Stimulated activated CD8-positive, alpha-beta memory T cell treated with anti-CD3 and anti-CD28 coated beads, Interleukin-7, amount 100 ng/mL, for 24 hours (primary cell): Measurements from ENCODE around the gene CAPN9.
"Not testable (repeated sequence)": the region's sequence is repeated elsewhere in the genome, so short reads cannot be mapped to it uniquely, and the experiment has no call there.

ENCODE experiments used
- DNase-seq: peaks from one replicate; pipeline ENCODE4 v3.0.0-alpha.2; 2020; ENCODE audit warnings: low read depth

CAPN9 gene

GRCh38 chr1:230747127-230747730 is at the start of gene CAPN9:
TSS of gene CAPN9 (plus strand) at chr1:230747388. CDS start at chr1:230747497, 109 bp downstream.
- DNase-seq: no peak

DNA sequence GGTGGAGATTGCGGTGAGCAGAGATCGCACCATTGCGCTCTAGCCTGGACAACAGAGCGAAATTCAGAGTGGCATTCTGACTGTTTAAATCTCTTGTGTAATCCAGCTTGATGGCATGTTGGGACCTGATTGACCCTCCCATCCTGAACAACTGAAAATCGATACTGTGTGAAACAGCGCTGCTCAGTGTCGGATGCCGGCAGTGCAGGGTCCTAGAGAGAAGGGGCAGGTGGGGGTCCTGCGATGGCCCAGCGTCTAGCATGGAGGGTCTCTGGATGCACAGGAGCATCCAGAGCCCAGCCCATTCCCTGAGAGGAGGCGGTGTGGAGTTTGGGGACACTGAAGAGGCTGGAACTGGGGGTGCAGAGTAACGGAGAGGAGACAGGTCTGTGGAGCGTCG is 49.1 kb upstream of the CAPN9 start:
- DNase-seq: no peak

- DNase-seq: not testable (repeated sequence)
Measured at GRCh38 chr1:230698964-230699363, 48.2 kb upstream of the CAPN9 start.

- no peak for DNase-seq
Measured at GRCh38 chr1:230699716-230700115, 47.5 kb upstream of the CAPN9 start.

DNA sequence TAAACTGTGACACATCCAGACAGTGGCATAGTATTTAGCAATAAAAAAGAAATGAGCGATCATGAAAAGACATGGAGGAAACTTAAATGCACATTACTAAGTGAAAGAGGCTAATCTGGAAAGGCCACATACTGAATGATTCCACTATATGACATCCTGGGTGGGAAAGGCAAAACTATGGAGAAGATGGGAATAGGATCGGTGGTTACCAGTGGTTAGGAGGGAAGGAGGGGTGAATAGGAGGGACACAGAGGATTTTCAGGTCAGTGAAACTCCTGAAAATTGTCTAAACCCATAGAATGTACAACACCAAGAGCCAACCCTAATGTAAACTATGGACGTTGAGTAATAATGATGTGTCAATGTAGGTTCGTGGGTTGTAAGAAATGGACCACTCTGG is 47.1 kb upstream of the CAPN9 start:
- no peak for DNase-seq

GRCh38 chr1:230701434-230701833 is 45.8 kb upstream of the CAPN9 start:
- no peak for DNase-seq

- no peak for DNase-seq
Measured at GRCh38 chr1:230701895-230702768, 45.1 kb upstream of the CAPN9 start.

DNA sequence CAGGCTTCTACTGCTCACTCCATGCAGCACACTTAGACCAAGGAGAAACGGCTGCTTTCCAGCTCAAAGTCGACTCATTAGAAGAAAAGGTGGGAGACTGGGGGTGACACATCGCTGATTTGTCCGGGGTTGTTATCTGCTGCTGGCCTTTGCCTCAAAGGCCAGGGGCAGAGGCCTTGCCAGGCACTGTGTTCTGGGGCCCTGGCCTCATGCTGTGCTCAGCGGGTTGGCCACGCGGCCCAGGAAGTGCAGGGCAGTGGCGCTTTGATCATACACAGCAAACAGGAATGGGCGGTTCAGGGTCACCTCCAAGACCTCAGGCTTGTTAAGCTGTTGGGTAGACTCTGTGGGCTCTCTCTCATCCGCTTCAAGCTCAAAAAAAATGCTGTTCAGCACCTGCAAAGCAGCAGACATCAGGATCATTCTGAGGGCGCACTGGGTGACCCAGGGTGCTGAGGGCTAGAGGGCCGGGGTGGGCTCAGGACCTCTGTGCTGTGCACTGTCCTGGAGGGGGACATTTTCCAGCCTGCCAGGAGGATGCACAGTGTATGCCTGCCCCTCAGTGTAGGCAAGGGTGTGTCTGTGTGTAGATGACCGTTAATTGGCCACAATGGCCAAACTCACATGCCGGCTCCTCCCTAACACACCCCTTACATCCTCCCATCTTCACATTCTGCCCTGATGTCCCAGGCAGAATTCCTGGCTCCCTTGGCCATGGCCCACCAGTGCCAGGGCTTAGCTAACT is 44.1 kb upstream of the CAPN9 start:
- DNase-seq: no peak

DNA sequence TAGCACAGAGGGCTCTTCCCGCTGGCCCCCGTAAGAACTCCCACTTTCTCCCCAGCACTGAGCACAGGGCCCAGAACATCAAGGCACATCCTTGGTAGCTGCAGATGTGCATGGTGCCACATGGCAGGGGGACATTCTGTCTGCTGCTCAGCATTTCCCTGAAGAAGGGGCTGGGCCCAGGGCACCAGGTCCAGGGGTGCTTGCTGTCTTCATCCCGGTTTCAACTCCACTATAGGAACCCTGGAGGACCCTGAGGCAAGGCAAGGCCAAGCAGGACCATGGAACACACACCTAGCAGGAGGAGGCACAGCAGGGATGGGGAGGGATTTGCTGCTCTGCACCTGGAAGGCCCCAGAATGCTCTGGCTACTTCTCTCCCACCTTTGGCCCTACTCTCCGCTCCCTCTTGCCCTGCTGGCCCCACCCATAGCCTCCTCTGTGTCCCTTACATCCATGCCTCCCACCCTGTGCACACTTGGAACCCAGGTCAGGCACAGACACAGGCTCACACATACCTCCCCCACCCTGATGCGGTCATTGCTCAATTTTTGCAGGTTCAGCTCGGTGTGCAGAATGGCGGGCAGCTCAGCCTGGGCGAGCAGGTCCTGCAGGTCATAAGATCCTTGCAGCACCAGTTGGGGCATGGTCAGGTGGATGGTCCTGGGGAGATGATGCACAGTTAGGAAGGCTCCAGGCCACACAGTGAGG is 43.4 kb upstream of the CAPN9 start:
- DNase-seq: no peak

- DNase-seq: no peak
Measured at GRCh38 chr1:230704830-230705229, 42.4 kb upstream of the CAPN9 start.

DNA sequence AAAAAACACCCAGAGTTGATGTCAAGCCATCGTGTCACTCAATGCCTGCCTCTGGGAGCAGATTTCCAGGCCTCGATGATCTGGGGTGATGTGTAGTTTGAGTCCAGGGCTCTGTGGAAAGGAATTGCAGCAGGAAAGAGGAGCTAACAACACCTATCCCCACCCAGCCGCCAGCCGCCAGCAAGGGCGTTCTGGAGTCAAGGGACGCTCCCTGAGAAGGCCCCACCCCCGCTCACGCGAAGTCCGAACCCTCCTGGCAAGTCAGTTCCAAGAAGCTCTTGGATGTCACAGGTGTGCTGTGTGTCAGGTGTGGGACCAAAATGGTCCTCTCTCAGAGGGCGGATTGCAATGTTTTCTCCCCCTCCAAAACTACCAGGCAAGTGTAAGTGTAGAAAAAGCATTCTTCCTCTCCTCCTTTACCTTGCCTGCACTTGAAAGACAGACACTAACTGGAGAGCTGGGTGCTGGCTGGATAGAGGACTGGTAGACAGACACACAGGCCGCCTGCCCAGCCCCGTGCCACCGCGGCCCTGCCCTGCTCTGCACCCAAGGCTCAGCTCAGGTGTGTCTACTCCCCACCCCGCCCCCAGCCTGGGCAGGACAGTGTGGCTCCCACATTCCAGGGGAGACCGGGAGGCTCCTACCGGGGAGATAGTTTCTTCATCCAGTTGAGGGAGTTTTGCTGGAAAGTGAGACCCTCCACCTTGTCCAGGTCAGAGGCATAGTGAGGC is 41.7 kb upstream of the CAPN9 start:
- no peak for DNase-seq

- no peak for DNase-seq
Measured at GRCh38 chr1:230706020-230706699, 41.0 kb upstream of the CAPN9 start.

- DNase-seq: no peak
Measured at GRCh38 chr1:230706887-230707731, 40.1 kb upstream of the CAPN9 start.

GRCh38 chr1:230707732-230708630 is 39.2 kb upstream of the CAPN9 start:
- no peak for DNase-seq

DNA sequence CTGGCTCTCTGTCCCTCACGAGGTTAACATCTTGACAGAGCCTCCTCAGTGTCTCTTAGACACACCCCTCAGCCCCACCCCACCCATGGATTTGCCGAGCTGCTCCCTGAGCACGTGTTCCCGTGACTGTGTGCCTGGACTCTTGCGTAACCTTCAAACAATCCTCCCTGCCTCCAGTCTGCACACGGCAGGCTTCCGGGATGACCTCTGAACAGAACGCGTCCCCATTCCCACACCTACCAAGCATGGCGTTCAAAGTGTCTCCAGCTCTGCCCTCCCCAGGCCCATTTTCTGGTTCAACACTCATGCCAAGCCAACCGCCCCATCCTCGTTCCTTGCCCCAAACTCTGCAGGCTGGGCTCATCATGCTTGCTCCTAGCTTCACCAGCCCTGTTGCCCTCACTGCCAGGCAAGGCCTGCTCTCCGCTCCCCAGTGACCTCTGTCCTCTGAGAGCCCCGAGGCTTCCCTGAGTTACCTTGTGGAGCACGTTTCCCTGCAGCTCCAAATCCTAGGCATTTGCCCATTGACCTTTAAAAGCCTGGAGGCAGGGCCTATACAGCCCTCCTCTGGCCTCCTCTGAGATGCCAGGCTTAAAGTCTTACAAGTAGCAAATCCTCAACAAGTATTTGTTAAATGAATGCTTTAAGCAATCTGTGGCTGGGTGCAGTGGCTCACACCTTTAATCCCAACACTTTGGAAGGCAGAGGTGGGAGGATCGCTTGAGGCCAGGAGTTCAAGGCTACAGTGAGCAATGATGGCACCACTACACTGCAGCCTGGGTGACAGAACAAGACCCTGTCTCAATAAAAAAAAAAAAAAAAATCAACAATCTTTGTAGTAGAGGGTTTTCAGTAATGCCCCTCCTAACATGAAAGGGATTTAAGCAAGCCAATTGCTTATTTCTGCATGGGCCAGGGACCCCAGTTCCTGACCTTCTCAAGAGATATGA is 38.3 kb upstream of the CAPN9 start:
- no peak for DNase-seq

DNA sequence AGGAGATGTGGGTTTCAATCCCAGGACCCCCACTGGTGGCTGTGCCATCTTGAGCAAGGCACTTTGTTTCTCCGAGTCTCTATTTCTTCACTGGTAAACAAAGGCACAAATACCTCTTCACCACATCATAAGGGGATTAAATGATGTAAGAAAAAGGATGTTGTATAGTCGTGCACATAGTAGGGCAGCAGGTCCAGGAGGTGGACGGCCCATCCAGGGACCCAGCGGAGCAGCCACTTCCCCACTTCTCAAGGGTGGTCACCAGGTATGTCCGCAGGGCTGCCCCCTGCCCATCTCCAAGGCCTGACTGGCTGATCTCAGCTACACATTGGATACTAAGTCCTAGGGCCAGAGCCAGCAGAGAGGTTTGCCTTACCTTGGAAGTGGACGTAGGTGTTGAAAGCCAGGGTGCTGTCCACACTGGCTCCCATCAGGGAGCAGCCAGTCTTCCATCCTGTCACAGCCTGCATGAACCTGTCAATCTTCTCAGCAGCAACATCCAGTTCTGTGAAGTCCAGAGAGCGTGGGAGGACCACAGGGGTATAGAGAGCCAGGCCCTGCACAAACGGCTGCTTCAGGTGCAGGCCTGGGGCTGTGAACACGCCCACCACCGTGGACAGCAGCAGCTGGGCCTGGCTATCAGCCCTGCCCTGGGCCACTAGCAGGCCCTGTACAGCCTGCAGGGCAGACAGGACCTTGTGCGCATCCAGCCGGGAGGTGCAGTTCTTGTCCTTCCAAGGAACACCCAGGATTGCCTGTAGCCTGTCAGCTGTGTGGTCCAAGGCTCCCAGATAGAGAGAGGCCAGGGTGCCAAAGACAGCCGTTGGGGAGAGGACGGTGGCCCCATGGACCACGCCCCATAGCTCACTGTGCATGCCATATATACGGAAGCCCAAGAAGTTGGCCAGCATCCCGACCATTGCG is 37.3 kb upstream of the CAPN9 start:
- DNase-seq: no peak

DNA sequence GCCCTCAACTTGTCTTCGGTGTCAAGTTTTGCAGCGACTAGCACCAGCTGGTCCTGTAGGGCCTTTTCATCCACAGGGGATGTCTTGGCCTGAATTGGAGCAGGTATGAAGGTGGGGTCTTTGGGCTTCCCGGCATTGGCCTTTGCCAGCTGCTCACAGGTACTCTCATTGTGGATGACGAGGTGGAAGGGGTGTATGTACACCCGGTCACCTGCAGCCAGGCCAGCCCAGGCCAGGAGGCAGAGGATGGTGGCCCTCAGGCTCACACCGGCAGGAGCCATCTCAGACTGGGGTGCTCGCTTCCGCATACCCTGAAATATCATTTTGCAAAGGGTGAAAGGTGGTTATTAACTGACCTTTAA is 36.7 kb upstream of the CAPN9 start:
- DNase-seq: no peak
